PC-3 (cell line): ENCODE measurements around the gene ZNF213. TPM values are rescaled to one million over a fixed set of nuclear protein-coding genes. Genes with fewer than 3 reads are reported as not detected.

ENCODE experiments used
- ATAC-seq: fragments of 200-7000 bp; cut with Tn5 transposase; 2 replicates; pipeline ENCODE4 v1.9.1; 2020; ENCODE audit warnings: mild to moderate bottlenecking, moderate library complexity
- BruUV-seq: library from RNA; stranded (reverse); fragments of 400-500 nt; replicated peaks from 2 replicates; lab custom pipeline; 2021; lab: Mats Ljungman, UMichigan
- CTCF ChIA-PET: fragments of 300-600 bp; sonication (Branson Sonifier 250); formaldehyde crosslinking; loops from one replicate; lab custom pipeline; 2022; ENCODE audit warnings: antibody characterized with exemption; lab: Charles Lee
- POLR2A ChIA-PET: fragments of 300-600 bp; sonication (Branson Sonifier 250); formaldehyde crosslinking; loops from one replicate; lab custom pipeline; 2022; ENCODE audit warnings: antibody characterized with exemption; ENCODE audit not compliant: unreplicated experiment; lab: Charles Lee
- DNase-seq: peaks from one replicate; pipeline ENCODE4 v3.0.0-alpha.2; 2015
- H2AFZ ChIP-seq: fragments of 300-600 bp; sonication (generic); 2 replicates; pipeline ENCODE4 v1.6.0; 2016; ENCODE audit warnings: antibody characterized with exemption, low read length
- H3F3A ChIP-seq: fragments of 300-600 bp; sonication (generic); one replicate; pipeline ENCODE4 v1.6.0; 2017; ENCODE audit warnings: antibody characterized with exemption, low read length, control low read depth, mild to moderate bottlenecking; ENCODE audit not compliant: unreplicated experiment
- H3K27ac ChIP-seq: fragments of 300-600 bp; sonication (generic); 2 replicates; pipeline ENCODE4 v1.5.1; 2016; ENCODE audit warnings: mild to moderate bottlenecking, low read length
- H3K27me3 ChIP-seq: fragments of 300-600 bp; sonication (generic); 2 replicates; pipeline ENCODE4 v1.6.1; 2016; ENCODE audit warnings: low read length, mixed read lengths
- H3K36me3 ChIP-seq: fragments of 300-600 bp; sonication (generic); 2 replicates; pipeline ENCODE4 v1.6.1; 2016; ENCODE audit warnings: low read depth, mixed run types, low read length, mixed read lengths
- H3K4me1 ChIP-seq: fragments of 300-600 bp; sonication (generic); 2 replicates; pipeline ENCODE4 v1.5.1; 2016; ENCODE audit warnings: low read length; ENCODE audit not compliant: insufficient read depth
- H3K4me2 ChIP-seq: fragments of 300-600 bp; sonication (generic); 2 replicates; pipeline ENCODE4 v1.6.0; 2016; ENCODE audit warnings: low read length
- H3K4me3 ChIP-seq: fragments of 300-600 bp; sonication (generic); 2 replicates; pipeline ENCODE4 v1.5.1; 2016; ENCODE audit warnings: mild to moderate bottlenecking, low read length, mixed read lengths
- H3K79me2 ChIP-seq: fragments of 300-600 bp; sonication (generic); 2 replicates; pipeline ENCODE4 v1.6.1; 2017; ENCODE audit warnings: low read length, mixed read lengths
- H3K9ac ChIP-seq: fragments of 300-600 bp; sonication (generic); 2 replicates; pipeline ENCODE4 v1.6.0; 2016; ENCODE audit warnings: mild to moderate bottlenecking, low read length
- H3K9me2 ChIP-seq: fragments of 300-600 bp; sonication (generic); replicated peaks from 2 replicates; pipeline ENCODE4 v1.6.1; 2016; ENCODE audit warnings: mixed run types, low read length, mixed read lengths
- H3K9me3 ChIP-seq: fragments of 300-600 bp; sonication (generic); 2 replicates; pipeline ENCODE4 v1.6.1; 2016; ENCODE audit warnings: low read length, mixed read lengths
- H4K20me1 ChIP-seq: fragments of 300-600 bp; sonication (generic); 2 replicates; pipeline ENCODE4 v1.6.1; 2016; ENCODE audit warnings: low read length, mixed read lengths
- EZH2 ChIP-seq: fragments of 300-600 bp; sonication (generic); IDR thresholded peaks from one replicate; pipeline ENCODE4 v1.6.1; 2017; ENCODE audit warnings: antibody characterized with exemption, mild to moderate bottlenecking, low read length; ENCODE audit not compliant: unreplicated experiment
- EZH2phosphoT487 ChIP-seq: fragments of 300-600 bp; sonication (generic); IDR thresholded peaks from 2 replicates; pipeline ENCODE4 v1.6.1; 2018; ENCODE audit warnings: mild to moderate bottlenecking, antibody characterized with exemption, low read length, borderline replicate concordance
- intact Hi-C: fragments of 100-400 bp; cut with micrococcal nuclease; formaldehyde crosslinking; loops from 2 replicates; pipeline ENCODE4 v1.9.0; 2023
- total RNA-seq: library from RNA; depleted of rRNA; stranded (reverse); fragments of >200 nt; gene quantifications from 2 replicates; pipeline ENCODE4 v1.2.3, GENCODE V29; 2014
- TF ChIP-seq, protein P1 (sequence below): fragments of 300-600 bp; sonication (generic); conservative IDR thresholded peaks from 2 replicates; pipeline ENCODE4 v1.5.1; 2017; ENCODE audit warnings: antibody characterized with exemption, low read depth, mild to moderate bottlenecking, low read length

The ZNF213 gene
- total RNA-seq, 1 experiment from 2014 or later, result 3.6 TPM

- BruUV-seq, result TSS peak; percentile 15
- intact Hi-C loops, result loop anchor here (1.0 kb wide), 1 partner anchor 14 kb away; the partner anchor contains the start of gene ZNF213
- H3K4me2 ChIP-seq, result peak overlapping the region; percentile 95
- no peaks in the 10 kb centered on the region for H3F3A ChIP-seq
- peak overlapping the region; percentile 85 for H3K4me3 ChIP-seq
- no peaks in the 10 kb centered on the region for H3K79me2 ChIP-seq
- no peak for TF ChIP-seq EZH2phosphoT487
- TF ChIP-seq, protein P1, sequence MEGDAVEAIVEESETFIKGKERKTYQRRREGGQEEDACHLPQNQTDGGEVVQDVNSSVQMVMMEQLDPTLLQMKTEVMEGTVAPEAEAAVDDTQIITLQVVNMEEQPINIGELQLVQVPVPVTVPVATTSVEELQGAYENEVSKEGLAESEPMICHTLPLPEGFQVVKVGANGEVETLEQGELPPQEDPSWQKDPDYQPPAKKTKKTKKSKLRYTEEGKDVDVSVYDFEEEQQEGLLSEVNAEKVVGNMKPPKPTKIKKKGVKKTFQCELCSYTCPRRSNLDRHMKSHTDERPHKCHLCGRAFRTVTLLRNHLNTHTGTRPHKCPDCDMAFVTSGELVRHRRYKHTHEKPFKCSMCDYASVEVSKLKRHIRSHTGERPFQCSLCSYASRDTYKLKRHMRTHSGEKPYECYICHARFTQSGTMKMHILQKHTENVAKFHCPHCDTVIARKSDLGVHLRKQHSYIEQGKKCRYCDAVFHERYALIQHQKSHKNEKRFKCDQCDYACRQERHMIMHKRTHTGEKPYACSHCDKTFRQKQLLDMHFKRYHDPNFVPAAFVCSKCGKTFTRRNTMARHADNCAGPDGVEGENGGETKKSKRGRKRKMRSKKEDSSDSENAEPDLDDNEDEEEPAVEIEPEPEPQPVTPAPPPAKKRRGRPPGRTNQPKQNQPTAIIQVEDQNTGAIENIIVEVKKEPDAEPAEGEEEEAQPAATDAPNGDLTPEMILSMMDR, result peak; percentile 59
- H3K36me3 ChIP-seq, result no peaks in the 10 kb centered on the region
- H3K9me2 ChIP-seq, result no peaks in the 10 kb centered on the region
- ChIA-PET POLR2A (interaction anchor here (0.6 to 1.1 kb wide), 2 partner anchors 15 to 117 kb away, joined by 3 to 12 read pairs; partner anchors contain the start of gene ZNF213), CTCF (interaction anchor here (0.6 kb wide), 1 partner anchor 1504 kb away, joined by 3 read pairs; no protein-coding TSS in a partner anchor)
- no peaks in the 10 kb centered on the region for H4K20me1 ChIP-seq
- peaks cover 9% of the 10 kb centered on the region; the same call in 1 of the 2 replicates for H3K4me1 ChIP-seq
- peak overlapping the region; percentile 71 for H3K27ac ChIP-seq
- peak overlapping the region; percentile 89 for H3K9ac ChIP-seq
- no peaks in the 10 kb centered on the region for H3K27me3 ChIP-seq
- H2AFZ ChIP-seq, result peak overlapping the region; percentile 93
- H3K9me3 ChIP-seq, result no peaks in the 10 kb centered on the region
- ATAC-seq (peak; percentile 16), DNase-seq (peak; percentile 44)
Measured at GRCh38 chr16:3149630-3150345, 15.0 kb downstream of the ZNF213 start.

GRCh38 chr16:3150346-3151218 lies 15.8 kb downstream of the ZNF213 start:
- Histone ChIP-seq H3K36me3 (no peaks in the 10 kb centered on the region), H3K4me1 (peaks cover 9% of the 10 kb centered on the region; the same call in 1 of the 2 replicates), H3K4me3 (peak overlapping the region; percentile 85), H3K27ac (peak overlapping the region; percentile 71), H4K20me1 (no peaks in the 10 kb centered on the region), H3K27me3 (no peaks in the 10 kb centered on the region), H3K9me3 (no peaks in the 10 kb centered on the region), H2AFZ (peak overlapping the region; percentile 93), H3K79me2 (no peaks in the 10 kb centered on the region), H3K4me2 (peak overlapping the region; percentile 95), H3K9me2 (no peaks in the 10 kb centered on the region), H3F3A (no peaks in the 10 kb centered on the region), H3K9ac (peak overlapping the region; percentile 89)
- TSS peak; percentile 93 for BruUV-seq
- ATAC-seq (peak; percentile 75), DNase-seq (peak; percentile 99)
- POLR2A ChIA-PET, result interaction anchor here (0.6 to 1.1 kb wide), 2 partner anchors 16 to 116 kb away, joined by 3 to 12 read pairs; partner anchors contain the start of gene ZNF213
- CTCF ChIA-PET, result interaction anchor here (0.6 kb wide), 2 partner anchors 122 to 1503 kb away, joined by 3 read pairs; no protein-coding TSS in a partner anchor
- intact Hi-C loops, result no loop called here
- TF ChIP-seq, protein P1, result no peak
- TF ChIP-seq EZH2phosphoT487, result no peak
- no peak for TF ChIP-seq EZH2
